ENCODE data around the gene PSMG4. TPM values are rescaled to one million over a fixed set of nuclear protein-coding genes. Genes with fewer than 3 reads are reported as not detected.

PSMG4 gene
- total and polyA plus RNA-seq, 2 of the 8 experiments (the other 6 are each of a cell fraction or from before 2014, with no cell fraction given) = 40.6 to 113 TPM

GRCh38 chr6:3228771-3229565, 29.8 kb upstream of the PSMG4 start:
- ChIA-PET POLR2A (ENCODE audit: partially characterized antibody) (interaction anchor here (0.6 to 7.6 kb wide), 32 partner anchors 7 to 524 kb away, joined by 3 to 122 read pairs (median 6); partner anchors contain the start of gene TUBB2A), CTCF (ENCODE audit: partially characterized antibody) (interaction anchor here (0.6 to 17.3 kb wide), 11 partner anchors 9 to 106 kb away, joined by 3 to 263 read pairs (median 4); no protein-coding TSS in a partner anchor)
- Histone ChIP-seq H3K4me1 (replicated peaks in 1 of 4; ENCODE audit: control insufficient read depth in 3 of 4, insufficient read depth in 4 of 4, low read length in 3 of 4) (peaks cover 4 to 22% (median 16%) of the 10 kb centered on the region in 4 experiments; a peak in 6 of 7 replicates), H3K14ac (ENCODE audit: insufficient read length) (peak overlapping the region; percentile 88), H2BK15ac (ENCODE audit: low read length) (peak overlapping the region; percentile 77; the same call in 1 of the 2 replicates), H2AK5ac (ENCODE audit: low read depth, low read length) (no peak overlapping the region; the same call in 1 of the 2 replicates), H4K20me1 (replicated peaks in 1 of 2; ENCODE audit: control insufficient read depth in 1 of 2, insufficient read depth in 2 of 2, low read length in 2 of 2) (peaks cover 15 to 16% of the 10 kb centered on the region in 2 experiments), H3K9ac (replicated peaks in 1 of 4; ENCODE audit: extremely low read depth in 1 of 4, low read depth in 3 of 4, low read length in 3 of 4) (peak overlapping the region in 3 of 4 experiments; percentile 6 to 51 (median 42); a peak in 6 of 7 replicates), H3K79me1 (ENCODE audit: low read depth, low read length) (peaks cover 5% of the 10 kb centered on the region; the same call in 1 of the 2 replicates), H3K23ac (ENCODE audit: insufficient read length) (no peak overlapping the region), H3K4me2 (ENCODE audit: insufficient read depth in 1 of 2, low read depth in 2 of 2, low read length in 2 of 2) (peak overlapping the region; percentile 91 to 98), H3K27ac (ENCODE audit: low read depth, low read length) (no peak overlapping the region), H2BK20ac (ENCODE audit: low read length) (peak overlapping the region; percentile 2; the same call in 1 of the 2 replicates), H4K91ac (replicated peaks; ENCODE audit: insufficient read length, low read length) (peak overlapping the region; percentile 93), H2BK5ac (ENCODE audit: low read depth, low read length) (peak overlapping the region; percentile 6; the same call in 1 of the 2 replicates), H3K4me3 (ENCODE audit: extremely low read depth in 1 of 4, insufficient read depth in 2 of 4, low read depth in 3 of 4, low read length in 4 of 4) (peak overlapping the region; percentile 49 to 99 (median 74)), H4K8ac (ENCODE audit: extremely low read depth, insufficient read depth, low read length) (peak overlapping the region; percentile 81; the same call in 1 of the 2 replicates), H2BK120ac (replicated peaks; ENCODE audit: low read depth, low read length) (no peak overlapping the region), H3K4ac (replicated peaks; ENCODE audit: insufficient read length, low read depth, low read length) (no peak overlapping the region), H4K5ac (ENCODE audit: insufficient read length, low read depth, low read length) (peak overlapping the region; percentile 31), H3K79me2 (ENCODE audit: control insufficient read depth in 1 of 2, insufficient read depth in 2 of 2, low read length in 2 of 2) (peaks cover 15 to 19% of the 10 kb centered on the region in 2 experiments), H3K9me3 (ENCODE audit: insufficient read depth in 2 of 2, low read depth in 1 of 2, low read length in 1 of 2) (no peaks in the 10 kb centered on the region), H3K56ac (replicated peaks; ENCODE audit: insufficient read length, low read depth, low read length) (no peak overlapping the region), H3K23me2 (ENCODE audit: low read depth, low read length) (peaks cover 40% of the 10 kb centered on the region), H3K27me3 (replicated peaks in 1 of 4; ENCODE audit: control insufficient read depth in 3 of 4, extremely low read depth in 1 of 4, insufficient read depth in 3 of 4, low read length in 3 of 4) (peaks cover 0 to 23% (median 19%) of the 10 kb centered on the region in 4 experiments; a peak in 6 of 7 replicates), H3K18ac (ENCODE audit: extremely low read depth, low read length) (peak overlapping the region; percentile 76; the same call in 1 of the 2 replicates), H3K36me3 (ENCODE audit: control insufficient read depth in 2 of 4, insufficient read depth in 4 of 4, low read length in 3 of 4) (peaks cover 4 to 13% (median 9%) of the 10 kb centered on the region in 4 experiments), H2AFZ (ENCODE audit: low read length) (peak overlapping the region; percentile 30), H2BK12ac (ENCODE audit: low read depth, low read length) (peak overlapping the region; percentile 76; the same call in 1 of the 2 replicates)
- WGBS, 2 experiments (ENCODE audit: extremely low coverage in 1 of 2, insufficient coverage in 1 of 2, insufficient read length in 1 of 2, insufficient replicate concordance in 2 of 2, low coverage in 1 of 2, low lambda C conversion rate in 2 of 2, missing lambda C conversion rate in 1 of 2) = 1% methylated on average over 61 of the region's 62 CpGs; no CpG with 5 or more reads in 1 of the 2 experiments
- no peak for FAIRE-seq
- peak in 1 of 2 experiments; percentile 81 for DNase-seq (ENCODE audit: low read depth in 1 of 2, low spot score in 2 of 2)
- TF ChIP-seq GABPA (IDR thresholded peaks at IDR 0.05; ENCODE audit: borderline replicate concordance, insufficient read depth, low read length) (no peak), HDAC2 (IDR thresholded peaks at IDR 0.05; ENCODE audit: borderline replicate concordance in 1 of 2, low read depth in 2 of 2, low read length in 2 of 2) (peak in 1 of 2 experiments; percentile 80; a peak in 1 of 4 replicates), RFX5 (IDR thresholded peaks at IDR 0.05; ENCODE audit: borderline replicate concordance, low read depth, low read length) (no peak), POLR2AphosphoS5 (IDR thresholded peaks at IDR 0.05; ENCODE audit: low read depth, low read length) (0 out of 2 replicates have a peak, but pooled peaks have one; percentile 16), TAF1 (IDR thresholded peaks at IDR 0.05; ENCODE audit: low read depth, low read length) (0 out of 2 replicates have a peak, but pooled peaks have one; percentile 20), SIN3A (conservative IDR thresholded peaks at IDR 0.05 in 1 of 2, IDR thresholded peaks at IDR 0.05 in 1 of 2; ENCODE audit: low read depth in 1 of 2, low read length in 2 of 2) (peak; percentile 55 to 86; a peak in 3 of 4 replicates), ASH2L (IDR thresholded peaks at IDR 0.05; ENCODE audit: low read length) (peak; percentile 47), CHD1 (IDR thresholded peaks at IDR 0.05; ENCODE audit: low read depth, low read length) (no peak), POLR2A (IDR thresholded peaks at IDR 0.05; ENCODE audit: control extremely low read depth in 1 of 2, low read depth in 2 of 2, low read length in 2 of 2) (0 out of 3 replicates have a peak, but pooled peaks of 1 of the 2 experiments have one; percentile 32), KDM4A (IDR thresholded peaks at IDR 0.05; ENCODE audit: low read depth, low read length, severe bottlenecking) (peak; percentile 43)

Measured in H1 (cell line).